NK-92 (cell line): ENCODE results near the gene ARHGAP33.
"Not testable (repeated sequence)": the region's sequence is repeated elsewhere in the genome, so short reads cannot be mapped to it uniquely, and the experiment has no call there.

Source experiments
- DNase-seq: peaks from one replicate; lab custom pipeline; 2025; ENCODE audit not compliant: unreplicated experiment; lab: John Stamatoyannopoulos, UW

The ARHGAP33 gene

GRCh38 chr19:35822579-35822978 is 47.2 kb downstream of the ARHGAP33 start:
- no peak for DNase-seq

DNA sequence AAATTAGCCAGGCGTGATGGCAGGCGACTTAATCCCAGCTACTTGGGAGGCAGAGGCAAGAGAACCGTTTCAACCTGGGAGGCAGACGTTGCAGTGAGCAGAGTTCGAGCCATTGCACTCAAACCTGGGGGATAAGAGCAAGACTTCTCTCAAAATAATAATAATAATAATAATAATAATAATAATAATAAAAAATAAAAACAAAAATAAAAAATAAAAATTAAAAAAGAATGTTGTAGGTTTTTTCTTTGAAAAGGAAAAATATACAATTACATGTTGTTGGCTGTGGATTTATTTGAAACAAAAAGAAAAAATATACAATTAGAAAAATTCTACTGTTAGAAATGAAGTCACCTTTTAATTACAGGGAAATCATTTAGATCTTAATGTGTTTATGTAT is 48.8 kb downstream of the ARHGAP33 start:
- DNase-seq: no peak

DNA sequence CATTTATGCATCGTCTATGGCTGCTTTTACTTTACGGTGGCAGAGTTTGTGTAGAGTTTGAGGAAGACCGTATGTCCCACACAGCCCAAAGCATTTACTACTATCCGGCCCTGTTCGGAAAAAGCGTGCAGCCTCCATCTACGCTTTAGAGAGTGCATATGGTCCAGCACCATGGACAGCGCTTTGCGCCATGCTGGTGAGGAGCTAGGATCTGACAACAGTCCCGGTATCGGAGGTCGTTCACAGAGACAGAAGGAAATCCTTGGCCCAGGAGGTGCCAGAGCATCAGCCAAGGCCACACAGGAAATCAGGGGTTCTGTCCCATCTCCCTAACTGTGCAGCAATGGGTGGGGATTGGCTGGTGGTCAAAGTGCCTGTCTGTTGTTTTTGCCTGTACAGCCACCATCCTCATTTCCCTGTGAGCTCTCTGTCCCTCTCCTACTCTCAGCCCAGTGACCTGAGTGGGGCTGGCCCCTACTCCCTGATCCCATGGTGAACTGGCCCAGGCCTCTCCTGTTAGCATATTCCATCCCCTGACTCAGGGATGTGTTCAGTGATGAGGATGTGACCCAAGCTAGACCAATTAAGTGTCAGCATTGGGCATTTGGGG is 53.4 kb downstream of the ARHGAP33 start:
- DNase-seq: no peak

GRCh38 chr19:35830986-35831385 is 55.6 kb downstream of the ARHGAP33 start:
- no peak for DNase-seq

- no peak for DNase-seq
These were observed 56.7 kb downstream of the ARHGAP33 start for GRCh38 chr19:35832054-35832453.

- no peak for DNase-seq
These were observed 58.6 kb downstream of the ARHGAP33 start for GRCh38 chr19:35833972-35834371.

DNA sequence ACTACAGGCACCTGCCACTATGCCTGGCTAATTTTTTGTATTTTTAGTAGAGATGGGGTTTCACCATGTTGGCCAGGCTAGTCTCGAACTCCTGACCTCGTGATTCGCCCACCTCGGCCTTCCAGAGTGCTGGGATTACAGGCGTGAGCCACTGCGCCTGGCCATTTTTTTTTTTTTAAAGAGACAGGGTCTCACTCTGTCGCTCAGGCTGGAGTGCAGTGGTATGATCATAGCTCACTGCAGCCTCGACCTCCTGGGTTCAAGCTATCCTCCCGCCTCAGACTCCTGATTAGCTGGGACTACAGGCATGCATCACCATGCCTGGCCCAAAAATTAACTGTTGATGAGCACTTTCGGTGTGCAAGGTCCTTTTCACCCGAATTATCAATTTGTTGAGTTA is 60.7 kb downstream of the ARHGAP33 start:
- DNase-seq: not testable (repeated sequence)
